A673 (cell line): Measurements from ENCODE around the gene MVD. TPM values are rescaled to one million over a fixed set of nuclear protein-coding genes. Genes with fewer than 3 reads are reported as not detected.

Source experiments
- BruUV-seq: library from RNA; stranded (reverse); fragments of 400-500 nt; replicated peaks from 2 replicates; lab custom pipeline; 2021; lab: Mats Ljungman, UMichigan
- CTCF ChIA-PET: fragments of 300-600 bp; sonication (Branson Sonifier 250); formaldehyde crosslinking; loops from one replicate; lab custom pipeline; 2022; ENCODE audit warnings: antibody characterized with exemption; lab: Charles Lee
- POLR2A ChIA-PET: fragments of 300-600 bp; sonication (Branson Sonifier 250); formaldehyde crosslinking; loops from one replicate; lab custom pipeline; 2022; ENCODE audit warnings: antibody characterized with exemption; ENCODE audit not compliant: low non-redundant PET; lab: Charles Lee
- DNase-seq: peaks from one replicate; pipeline ENCODE4 v3.0.0-alpha.2; 2015; ENCODE audit warnings: low spot score
- H3K27ac ChIP-seq: fragments of 200-600 bp; sonication (generic); 2 replicates; pipeline ENCODE4 v1.5.1; 2016; ENCODE audit warnings: mixed run types, low read depth, mild to moderate bottlenecking, mixed read lengths, antibody characterized with exemption, low read length; ENCODE audit not compliant: poor library complexity, severe bottlenecking
- H3K27me3 ChIP-seq: fragments of 200-600 bp; sonication (generic); replicated peaks from 2 replicates; pipeline ENCODE4 v1.6.1; 2017; ENCODE audit warnings: mixed run types, low read depth, mild to moderate bottlenecking, mixed read lengths, antibody characterized with exemption, low read length; ENCODE audit not compliant: insufficient read depth, poor library complexity
- H3K36me3 ChIP-seq: fragments of 200-600 bp; sonication (generic); 2 replicates; pipeline ENCODE4 v1.6.1; 2016; ENCODE audit warnings: mixed run types, mild to moderate bottlenecking, mixed read lengths, antibody characterized with exemption, low read length; ENCODE audit not compliant: insufficient read depth, poor library complexity, severe bottlenecking
- H3K4me1 ChIP-seq: fragments of 200-600 bp; sonication (generic); 2 replicates; pipeline ENCODE4 v1.6.1; 2017; ENCODE audit warnings: mixed run types, mild to moderate bottlenecking, mixed read lengths, antibody characterized with exemption, low read length; ENCODE audit not compliant: insufficient read depth, poor library complexity, severe bottlenecking
- H3K4me3 ChIP-seq: fragments of 200-600 bp; sonication (generic); 2 replicates; pipeline ENCODE4 v1.5.1; 2016; ENCODE audit warnings: low read depth, mixed run types, mild to moderate bottlenecking, mixed read lengths, low read length; ENCODE audit not compliant: poor library complexity, severe bottlenecking
- H3K9me3 ChIP-seq: fragments of 200-600 bp; sonication (generic); 2 replicates; pipeline ENCODE4 v1.6.1; 2016; ENCODE audit warnings: mixed run types, low read depth, mild to moderate bottlenecking, mixed read lengths, antibody characterized with exemption, low read length; ENCODE audit not compliant: poor library complexity, severe bottlenecking
- EZH2 ChIP-seq: fragments of 200-600 bp; sonication (generic); IDR thresholded peaks from 2 replicates; pipeline ENCODE4 v1.6.1; 2017; ENCODE audit warnings: borderline replicate concordance, low read depth, mild to moderate bottlenecking, mixed read lengths, antibody characterized with exemption, low read length; ENCODE audit not compliant: poor library complexity, severe bottlenecking
- intact Hi-C: fragments of 100-400 bp; cut with micrococcal nuclease; formaldehyde crosslinking; loops from one replicate; pipeline ENCODE4 v1.10.0; 2022; ENCODE audit not compliant: unreplicated experiment
- total RNA-seq: library from RNA; stranded (reverse); gene quantifications from 2 replicates; pipeline ENCODE4 v1.2.3, GENCODE V29; 2021
- TF ChIP-seq, protein P1 (sequence below): fragments of 300-800, 200-600 bp; sonication (generic); conservative IDR thresholded peaks from 2 replicates; pipeline ENCODE4 v1.5.1; 2017; ENCODE audit warnings: low read depth, mild to moderate bottlenecking, antibody characterized with exemption, low read length, moderate library complexity, mixed read lengths

The MVD gene
- total RNA-seq, 1 experiment from 2014 or later, result 131 TPM

DNA sequence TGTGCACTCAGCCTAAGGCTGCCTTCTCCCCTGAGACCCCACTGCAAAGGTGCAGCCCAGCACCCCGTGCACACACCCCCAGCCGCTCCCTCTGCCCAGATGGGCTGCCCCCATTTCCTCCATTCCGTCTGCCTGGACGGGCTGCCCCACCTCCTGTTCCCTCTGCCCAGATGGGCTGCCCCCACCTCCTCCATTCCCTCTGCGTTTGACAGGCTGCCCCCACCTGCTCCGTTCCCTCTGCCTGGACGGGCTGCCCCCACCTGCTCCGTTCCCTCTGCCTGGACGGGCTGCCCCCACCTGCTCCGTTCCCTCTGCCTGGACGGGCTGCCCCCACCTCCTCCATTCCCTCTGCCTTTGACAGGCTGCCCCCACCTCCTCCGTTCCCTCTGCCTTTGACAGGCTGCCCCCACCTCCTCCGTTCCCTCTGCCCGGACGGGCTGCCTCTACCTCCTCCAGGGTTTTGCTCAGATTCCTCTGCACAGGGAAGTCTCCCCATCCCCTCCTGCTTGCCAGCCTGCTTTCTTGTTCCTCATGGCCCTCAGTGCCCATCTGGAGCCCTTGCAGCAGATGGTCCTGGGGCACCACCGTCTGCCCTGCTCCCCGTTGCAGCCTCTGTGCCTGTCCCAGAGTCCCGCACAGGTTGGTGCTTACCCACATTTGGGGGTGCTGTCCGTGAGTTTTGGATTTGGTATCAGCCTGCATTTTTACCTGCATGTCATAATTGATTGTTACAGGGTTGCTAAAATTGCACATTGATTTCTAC, 47.9 kb downstream of the MVD start:
- no peak overlapping the region for H3K27ac ChIP-seq
- intact Hi-C loops, result no loop called here
- no peak for DNase-seq
- H3K36me3 ChIP-seq, result peaks cover 25% of the 10 kb centered on the region
- H3K9me3 ChIP-seq, result no peaks in the 10 kb centered on the region
- no peaks in the 10 kb centered on the region for H3K4me1 ChIP-seq
- ChIA-PET POLR2A (no interaction called here), CTCF (no interaction called here)
- TF ChIP-seq, protein P1, sequence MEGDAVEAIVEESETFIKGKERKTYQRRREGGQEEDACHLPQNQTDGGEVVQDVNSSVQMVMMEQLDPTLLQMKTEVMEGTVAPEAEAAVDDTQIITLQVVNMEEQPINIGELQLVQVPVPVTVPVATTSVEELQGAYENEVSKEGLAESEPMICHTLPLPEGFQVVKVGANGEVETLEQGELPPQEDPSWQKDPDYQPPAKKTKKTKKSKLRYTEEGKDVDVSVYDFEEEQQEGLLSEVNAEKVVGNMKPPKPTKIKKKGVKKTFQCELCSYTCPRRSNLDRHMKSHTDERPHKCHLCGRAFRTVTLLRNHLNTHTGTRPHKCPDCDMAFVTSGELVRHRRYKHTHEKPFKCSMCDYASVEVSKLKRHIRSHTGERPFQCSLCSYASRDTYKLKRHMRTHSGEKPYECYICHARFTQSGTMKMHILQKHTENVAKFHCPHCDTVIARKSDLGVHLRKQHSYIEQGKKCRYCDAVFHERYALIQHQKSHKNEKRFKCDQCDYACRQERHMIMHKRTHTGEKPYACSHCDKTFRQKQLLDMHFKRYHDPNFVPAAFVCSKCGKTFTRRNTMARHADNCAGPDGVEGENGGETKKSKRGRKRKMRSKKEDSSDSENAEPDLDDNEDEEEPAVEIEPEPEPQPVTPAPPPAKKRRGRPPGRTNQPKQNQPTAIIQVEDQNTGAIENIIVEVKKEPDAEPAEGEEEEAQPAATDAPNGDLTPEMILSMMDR, result no peak
- no peak for TF ChIP-seq EZH2
- H3K4me3 ChIP-seq, result no peak overlapping the region
- H3K27me3 ChIP-seq, result no peaks in the 10 kb centered on the region
- no TSS peak for BruUV-seq

DNA sequence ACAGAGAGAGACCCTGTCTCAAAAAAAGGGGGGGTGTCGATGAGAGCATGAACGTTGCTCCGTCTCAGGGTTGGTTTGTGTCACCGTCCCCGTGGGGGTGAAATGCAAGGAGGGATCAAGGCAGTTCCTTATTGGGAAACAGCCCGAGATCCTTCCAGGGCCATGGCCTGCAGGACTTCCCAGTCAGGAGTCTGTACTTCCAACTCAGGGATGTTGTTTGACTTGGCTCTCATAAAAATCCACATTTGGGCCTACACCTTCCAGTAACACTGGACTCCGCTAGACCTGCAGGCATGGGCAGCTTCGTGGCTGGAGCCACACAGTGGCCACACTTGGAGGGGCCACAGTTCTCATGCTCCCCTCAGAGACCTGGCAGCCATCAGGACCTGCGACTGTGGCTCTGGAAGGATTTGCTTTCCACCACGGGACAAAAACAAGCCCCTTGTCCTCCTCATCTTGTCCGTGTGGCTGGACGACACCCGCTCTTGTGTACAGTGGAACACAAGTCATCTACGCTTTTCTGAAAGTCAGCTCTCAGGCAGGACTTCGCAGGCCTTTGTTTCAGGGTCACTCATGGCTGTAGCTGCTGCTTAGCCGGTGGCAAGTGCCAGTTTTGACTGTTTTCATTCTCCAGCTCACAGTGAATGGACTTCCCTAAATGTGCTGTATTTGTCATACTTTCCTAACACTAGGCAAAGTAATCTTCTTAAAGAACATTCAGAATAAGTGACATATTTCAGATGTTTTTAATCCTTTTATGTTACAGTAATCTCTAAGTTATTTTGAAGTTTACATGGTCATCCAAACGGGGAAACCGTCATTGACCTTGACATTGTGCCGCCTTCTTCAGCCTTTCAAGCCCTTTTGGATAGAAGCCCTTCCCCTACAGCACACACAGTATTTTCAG, 48.7 kb downstream of the MVD start:
- no peaks in the 10 kb centered on the region for H3K9me3 ChIP-seq
- no peaks in the 10 kb centered on the region for H3K4me1 ChIP-seq
- no peak overlapping the region for H3K27ac ChIP-seq
- peaks cover 27% of the 10 kb centered on the region for H3K36me3 ChIP-seq
- intact Hi-C loops, result no loop called here
- H3K4me3 ChIP-seq, result no peak overlapping the region
- DNase-seq, result no peak
- ChIA-PET CTCF (no interaction called here), POLR2A (no interaction called here)
- TF ChIP-seq, protein P1, result no peak
- TF ChIP-seq EZH2, result no peak
- BruUV-seq, result no TSS peak
- H3K27me3 ChIP-seq, result no peaks in the 10 kb centered on the region

DNA sequence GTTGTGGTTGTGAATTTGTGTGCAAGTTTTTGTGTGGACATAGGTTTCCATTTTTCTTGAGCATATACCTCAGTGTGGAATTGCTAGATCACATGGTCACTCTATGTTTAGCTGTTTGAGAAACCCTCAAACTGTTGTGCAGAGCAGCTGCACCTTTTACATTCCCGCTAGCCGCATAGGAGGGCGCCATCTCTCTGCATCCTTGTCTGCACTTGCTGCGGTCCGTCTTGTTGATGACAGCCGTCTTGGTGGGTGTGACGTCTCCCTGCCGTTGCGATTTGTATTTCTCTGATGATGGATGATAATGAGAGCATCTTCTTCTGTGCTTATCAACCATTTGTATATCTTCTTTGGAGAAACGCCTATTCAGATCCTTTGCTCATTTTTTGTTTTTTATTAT, 49.6 kb downstream of the MVD start:
- CTCF ChIA-PET, result no interaction called here
- no TSS peak for BruUV-seq
- Histone ChIP-seq H3K4me3 (no peak overlapping the region), H3K27me3 (no peaks in the 10 kb centered on the region), H3K4me1 (no peaks in the 10 kb centered on the region), H3K9me3 (no peaks in the 10 kb centered on the region), H3K27ac (no peak overlapping the region), H3K36me3 (peaks cover 30% of the 10 kb centered on the region)
- POLR2A ChIA-PET, result no interaction called here
- TF ChIP-seq EZH2, result no peak
- intact Hi-C loops, result no loop called here
- DNase-seq, result no peak
